ENCODE results near the gene ANKRD40. TPM values are rescaled to one million over a fixed set of nuclear protein-coding genes. Genes with fewer than 3 reads are reported as not detected.

ANKRD40 gene
- total and polyA plus RNA-seq, 4 donors = 6.2 to 15.1 (median 9.7) TPM

GRCh38 chr17:50667259-50668024 lies 40.3 kb downstream of the ANKRD40 start (continued):
- TF ChIP-seq MAX (IDR thresholded peaks at IDR 0.05) (peak; percentile 19), GABPA (IDR thresholded peaks at IDR 0.05 in 1 of 2, conservative IDR thresholded peaks at IDR 0.05 in 1 of 2) (no peak), HNF4A (conservative IDR thresholded peaks at IDR 0.05) (peak in 1 of 2 donors; percentile 69), HNF4G (IDR thresholded peaks at IDR 0.05) (no peak), TAF1 (conservative IDR thresholded peaks at IDR 0.05) (no peak), JUND (IDR thresholded peaks at IDR 0.05) (no peak), FOXA2 (IDR thresholded peaks at IDR 0.05) (no peak), NR2F2 (IDR thresholded peaks at IDR 0.05) (no peak), SP1 (IDR thresholded peaks at IDR 0.05) (no peak), RXRA (IDR thresholded peaks at IDR 0.05) (peak in 1 of 2 donors; percentile 62)

DNA sequence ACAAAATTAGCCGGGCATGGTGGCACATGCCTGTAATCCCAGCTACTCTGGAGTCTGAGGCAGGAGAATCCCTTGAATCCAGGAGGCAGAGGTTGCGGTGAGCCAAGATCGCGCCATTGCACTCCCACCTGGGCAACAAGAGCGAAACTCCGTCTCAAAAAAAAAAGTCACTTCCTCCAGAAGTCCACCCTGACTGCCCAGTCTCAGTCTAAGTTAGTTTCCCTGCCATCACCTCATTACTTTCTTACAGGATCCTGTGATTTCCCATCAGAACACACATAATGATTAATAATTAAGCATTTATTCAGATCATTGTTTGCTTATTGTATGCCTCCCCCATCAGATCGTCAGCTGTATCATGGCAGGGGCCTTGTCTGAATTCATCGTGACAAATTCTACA lies 41.4 kb downstream of the ANKRD40 start:
- Histone ChIP-seq H3K36me3 (ENCODE audit: control insufficient read depth in 4 of 4, insufficient read depth in 3 of 4, low read depth in 1 of 4, low read length in 3 of 4) (peaks cover 0 to 8% (median 2%) of the 10 kb centered on the region in 4 donors), H3K9me3 (ENCODE audit: control insufficient read depth in 4 of 4, low read length in 3 of 4) (no peaks in the 10 kb centered on the region), H3K27me3 (ENCODE audit: control insufficient read depth in 4 of 4, insufficient read depth in 4 of 4, low read length in 3 of 4) (no peaks in the 10 kb centered on the region), H3K4me1 (ENCODE audit: control insufficient read depth in 4 of 4, insufficient read depth in 4 of 4, low read length in 3 of 4) (peaks cover 20 to 46% (median 35%) of the 10 kb centered on the region in 4 donors), H3K9ac (ENCODE audit: low read depth in 1 of 2, low read length in 2 of 2) (no peak overlapping the region), H3K4me3 (ENCODE audit: low read depth in 1 of 3, low read length in 3 of 3) (no peak overlapping the region), H3K27ac (ENCODE audit: low read depth in 1 of 2, low read length in 2 of 2) (no peak overlapping the region)
- 96% methylated on average over 8 of the region's 8 CpGs for WGBS
- TF ChIP-seq JUND (IDR thresholded peaks at IDR 0.05) (no peak), MAX (IDR thresholded peaks at IDR 0.05) (no peak), RXRA (IDR thresholded peaks at IDR 0.05) (no peak), GABPA (IDR thresholded peaks at IDR 0.05 in 1 of 2, conservative IDR thresholded peaks at IDR 0.05 in 1 of 2) (no peak), ZBTB33 (IDR thresholded peaks at IDR 0.05) (no peak), SP1 (IDR thresholded peaks at IDR 0.05) (no peak), FOXA1 (IDR thresholded peaks at IDR 0.05) (no peak), EGR1 (IDR thresholded peaks at IDR 0.05; ENCODE audit: low read depth in 2 of 2) (no peak), HNF4G (IDR thresholded peaks at IDR 0.05) (no peak), TAF1 (conservative IDR thresholded peaks at IDR 0.05) (no peak), ATF3 (IDR thresholded peaks at IDR 0.05) (no peak), RAD21 (IDR thresholded peaks at IDR 0.05) (no peak), NR2F2 (IDR thresholded peaks at IDR 0.05) (no peak), YY1 (IDR thresholded peaks at IDR 0.05) (no peak), HNF4A (conservative IDR thresholded peaks at IDR 0.05) (no peak)
- TF ChIP-seq, protein P1, sequence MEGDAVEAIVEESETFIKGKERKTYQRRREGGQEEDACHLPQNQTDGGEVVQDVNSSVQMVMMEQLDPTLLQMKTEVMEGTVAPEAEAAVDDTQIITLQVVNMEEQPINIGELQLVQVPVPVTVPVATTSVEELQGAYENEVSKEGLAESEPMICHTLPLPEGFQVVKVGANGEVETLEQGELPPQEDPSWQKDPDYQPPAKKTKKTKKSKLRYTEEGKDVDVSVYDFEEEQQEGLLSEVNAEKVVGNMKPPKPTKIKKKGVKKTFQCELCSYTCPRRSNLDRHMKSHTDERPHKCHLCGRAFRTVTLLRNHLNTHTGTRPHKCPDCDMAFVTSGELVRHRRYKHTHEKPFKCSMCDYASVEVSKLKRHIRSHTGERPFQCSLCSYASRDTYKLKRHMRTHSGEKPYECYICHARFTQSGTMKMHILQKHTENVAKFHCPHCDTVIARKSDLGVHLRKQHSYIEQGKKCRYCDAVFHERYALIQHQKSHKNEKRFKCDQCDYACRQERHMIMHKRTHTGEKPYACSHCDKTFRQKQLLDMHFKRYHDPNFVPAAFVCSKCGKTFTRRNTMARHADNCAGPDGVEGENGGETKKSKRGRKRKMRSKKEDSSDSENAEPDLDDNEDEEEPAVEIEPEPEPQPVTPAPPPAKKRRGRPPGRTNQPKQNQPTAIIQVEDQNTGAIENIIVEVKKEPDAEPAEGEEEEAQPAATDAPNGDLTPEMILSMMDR (IDR thresholded peaks at IDR 0.05; ENCODE audit: low read depth, low read length, missing input control) = no peak
- no peak for DNase-seq (ENCODE audit: low spot score)

Measured in liver (tissue), 9 donors.